ENCODE data around the gene HOXA6. TPM values are rescaled to one million over a fixed set of nuclear protein-coding genes. Genes with fewer than 3 reads are reported as not detected.

HOXA6 gene
- total RNA-seq, 2 donors from 2014 or later = 10.9 to 29.6 TPM

GRCh38 chr7:27185854-27186667, 38.5 kb upstream of the HOXA6 start:
- H3K27ac ChIP-seq = peak overlapping the region; percentile 94
- peak overlapping the region; percentile 75 to 89 for H3K9ac ChIP-seq (ENCODE audit: low read depth in 2 of 2, low read length in 2 of 2)
- H3K4me1 ChIP-seq = peaks cover 22% of the 10 kb centered on the region
- peaks cover 5% of the 10 kb centered on the region for H3K27me3 ChIP-seq
- H3K4me3 ChIP-seq = peak overlapping the region; percentile 50
- H3K9me3 ChIP-seq = no peaks in the 10 kb centered on the region
- DNase-seq = no peak
- H3K36me3 ChIP-seq = no peaks in the 10 kb centered on the region
- intact Hi-C loops (cut with DNase I) = no loop called here
- no peak for TF ChIP-seq CTCF (IDR thresholded peaks at IDR 0.05)

GRCh38 chr7:27185013-27185853, 37.7 kb upstream of the HOXA6 start, which contains the start of gene HOXA11:
Gene HOXA11, minus strand, starts transcription at chr7:27185232. Its CDS starts 88 bp downstream, at chr7:27185144.
- Histone ChIP-seq H3K27me3 (peaks cover 5% of the 10 kb centered on the region), H3K4me1 (peaks cover 20% of the 10 kb centered on the region), H3K36me3 (no peaks in the 10 kb centered on the region), H3K9me3 (no peaks in the 10 kb centered on the region), H3K27ac (peak within 1 kb of the TSS; percentile 94), H3K9ac (ENCODE audit: low read depth in 2 of 2, low read length in 2 of 2) (peak within 1 kb of the TSS; percentile 89 to 92), H3K4me3 (peak within 1 kb of the TSS; percentile 50)
- peak; percentile 91 for DNase-seq
- intact Hi-C loops (cut with DNase I) = no loop called here
- TF ChIP-seq CTCF (IDR thresholded peaks at IDR 0.05) = no peak

- TF ChIP-seq CTCF (IDR thresholded peaks at IDR 0.05) = no peak
- DNase-seq = no peak
- H3K27ac ChIP-seq = peak overlapping the region; percentile 94
- peaks cover 5% of the 10 kb centered on the region for H3K27me3 ChIP-seq
- H3K4me1 ChIP-seq = peaks cover 20% of the 10 kb centered on the region
- peak overlapping the region; percentile 89 to 92 for H3K9ac ChIP-seq (ENCODE audit: low read depth in 2 of 2, low read length in 2 of 2)
- peak overlapping the region; percentile 50 for H3K4me3 ChIP-seq
- H3K9me3 ChIP-seq = no peaks in the 10 kb centered on the region
- intact Hi-C loops (cut with DNase I) = no loop called here
- no peaks in the 10 kb centered on the region for H3K36me3 ChIP-seq
These were observed 36.9 kb upstream of the HOXA6 start for GRCh38 chr7:27184337-27185012.

- no peaks in the 10 kb centered on the region for H3K9me3 ChIP-seq
- peak overlapping the region; percentile 94 for H3K27ac ChIP-seq
- H3K4me1 ChIP-seq = peaks cover 20% of the 10 kb centered on the region
- H3K36me3 ChIP-seq = no peaks in the 10 kb centered on the region
- TF ChIP-seq CTCF (IDR thresholded peaks at IDR 0.05) = no peak
- intact Hi-C loops (cut with DNase I) = no loop called here
- H3K9ac ChIP-seq (ENCODE audit: low read depth in 2 of 2, low read length in 2 of 2) = peak overlapping the region; percentile 89 to 92
- DNase-seq = no peak
- H3K27me3 ChIP-seq = peaks cover 5% of the 10 kb centered on the region
- peak overlapping the region; percentile 50 for H3K4me3 ChIP-seq
These were observed 36.2 kb upstream of the HOXA6 start for GRCh38 chr7:27183682-27184336.

Measured in colonic mucosa (tissue), 4 donors.